Glutamatergic neuron (in vitro differentiated cells): ENCODE data around the gene ITPR1. TPM values are rescaled to one million over a fixed set of nuclear protein-coding genes. Genes with fewer than 3 reads are reported as not detected.

ENCODE experiments used
- DNase-seq: peaks from one replicate; pipeline ENCODE4 v3.0.0; 2022
- H3K27ac Mint-ChIP-seq: one replicate; pipeline ENCODE4 v1.8.0; 2020; ENCODE audit warnings: mild to moderate bottlenecking, mixed read lengths, inconsistent platforms; ENCODE audit not compliant: unreplicated experiment
- H3K27me3 Mint-ChIP-seq: one replicate; pipeline ENCODE4 v1.8.0; 2020; ENCODE audit warnings: mild to moderate bottlenecking, moderate library complexity, mixed read lengths, inconsistent platforms; ENCODE audit not compliant: unreplicated experiment
- H3K36me3 Mint-ChIP-seq: one replicate; pipeline ENCODE4 v1.8.0; 2020; ENCODE audit warnings: mild to moderate bottlenecking, mixed read lengths, inconsistent platforms; ENCODE audit not compliant: unreplicated experiment
- H3K4me1 Mint-ChIP-seq: one replicate; pipeline ENCODE4 v1.8.0; 2020; ENCODE audit warnings: mild to moderate bottlenecking, low read depth, mixed read lengths, inconsistent platforms; ENCODE audit not compliant: unreplicated experiment
- H3K4me3 Mint-ChIP-seq: one replicate; pipeline ENCODE4 v1.8.0; 2020; ENCODE audit warnings: mild to moderate bottlenecking, mixed read lengths, inconsistent platforms; ENCODE audit not compliant: unreplicated experiment
- H3K9me3 Mint-ChIP-seq: one replicate; pipeline ENCODE4 v1.8.0; 2020; ENCODE audit warnings: mild to moderate bottlenecking, moderate library complexity, mixed read lengths, inconsistent platforms; ENCODE audit not compliant: unreplicated experiment
- total RNA-seq: library from RNA; stranded (reverse); fragmentation: NEBNext Ultra II Directional; extraction: Animal tissue kit (Norgen Biotek cat#: 25700); gene quantifications from one replicate; pipeline ENCODE4 v1.2.1, GENCODE V29; 2021; ENCODE audit not compliant: unreplicated experiment
- TF ChIP-seq, protein P1 (sequence below): fragments of 200-600 bp; sonication (generic); IDR thresholded peaks from one replicate; pipeline ENCODE4 v1.5.0; 2021; ENCODE audit not compliant: partially characterized antibody, unreplicated experiment

Gene ITPR1
- total RNA-seq, 1 donor from 2014 or later, result 6.9 TPM

DNA sequence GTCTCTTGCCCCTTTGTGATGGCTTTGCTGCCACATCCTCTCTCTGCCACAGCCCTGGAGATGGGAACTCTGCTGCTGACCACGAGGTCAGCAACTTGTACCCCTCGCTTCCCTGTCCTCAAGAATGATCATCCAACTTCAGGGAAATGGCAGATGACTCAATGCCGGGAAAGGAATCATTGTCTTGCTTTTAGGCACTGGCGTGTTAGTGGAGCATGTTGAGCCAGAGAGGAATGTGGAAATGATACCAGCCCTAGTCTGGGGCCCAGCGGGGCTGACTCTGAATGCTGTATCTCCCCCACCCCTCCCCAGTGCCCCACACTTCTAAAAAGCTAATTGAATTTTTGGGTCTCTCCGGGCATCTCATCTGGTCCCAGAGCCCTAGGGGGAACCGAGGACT lies 301.2 kb downstream of the ITPR1 start:
- no peak overlapping the region for H3K4me3 Mint-ChIP-seq
- no peaks in the 10 kb centered on the region for H3K27me3 Mint-ChIP-seq
- no peak for DNase-seq
- TF ChIP-seq, protein P1, sequence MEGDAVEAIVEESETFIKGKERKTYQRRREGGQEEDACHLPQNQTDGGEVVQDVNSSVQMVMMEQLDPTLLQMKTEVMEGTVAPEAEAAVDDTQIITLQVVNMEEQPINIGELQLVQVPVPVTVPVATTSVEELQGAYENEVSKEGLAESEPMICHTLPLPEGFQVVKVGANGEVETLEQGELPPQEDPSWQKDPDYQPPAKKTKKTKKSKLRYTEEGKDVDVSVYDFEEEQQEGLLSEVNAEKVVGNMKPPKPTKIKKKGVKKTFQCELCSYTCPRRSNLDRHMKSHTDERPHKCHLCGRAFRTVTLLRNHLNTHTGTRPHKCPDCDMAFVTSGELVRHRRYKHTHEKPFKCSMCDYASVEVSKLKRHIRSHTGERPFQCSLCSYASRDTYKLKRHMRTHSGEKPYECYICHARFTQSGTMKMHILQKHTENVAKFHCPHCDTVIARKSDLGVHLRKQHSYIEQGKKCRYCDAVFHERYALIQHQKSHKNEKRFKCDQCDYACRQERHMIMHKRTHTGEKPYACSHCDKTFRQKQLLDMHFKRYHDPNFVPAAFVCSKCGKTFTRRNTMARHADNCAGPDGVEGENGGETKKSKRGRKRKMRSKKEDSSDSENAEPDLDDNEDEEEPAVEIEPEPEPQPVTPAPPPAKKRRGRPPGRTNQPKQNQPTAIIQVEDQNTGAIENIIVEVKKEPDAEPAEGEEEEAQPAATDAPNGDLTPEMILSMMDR, result no peak
- H3K27ac Mint-ChIP-seq, result no peak overlapping the region
- peaks cover 3% of the 10 kb centered on the region for H3K9me3 Mint-ChIP-seq
- H3K36me3 Mint-ChIP-seq, result peaks cover 7% of the 10 kb centered on the region
- H3K4me1 Mint-ChIP-seq, result no peaks in the 10 kb centered on the region

DNA sequence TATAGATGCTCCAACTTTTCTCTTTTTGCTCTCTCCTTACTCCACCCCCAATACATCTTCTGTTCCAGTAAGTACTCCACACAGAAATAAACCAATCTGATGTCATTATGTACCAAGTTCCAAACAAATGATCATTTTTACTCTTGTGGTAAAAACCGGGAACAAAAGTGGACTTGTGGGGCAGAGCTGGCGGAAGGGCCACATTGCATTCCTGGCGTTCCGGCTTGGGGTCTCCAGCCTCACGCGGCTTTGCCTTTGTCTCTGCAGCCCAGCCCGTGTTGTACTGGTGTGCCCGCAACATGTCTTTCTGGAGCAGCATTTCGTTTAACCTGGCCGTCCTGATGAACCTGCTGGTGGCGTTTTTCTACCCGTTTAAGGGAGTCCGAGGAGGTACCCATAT lies 301.6 kb downstream of the ITPR1 start:
- no peak for DNase-seq
- Mint-ChIP-seq H3K36me3 (peaks cover 7% of the 10 kb centered on the region), H3K4me3 (no peak overlapping the region), H3K4me1 (no peaks in the 10 kb centered on the region), H3K27ac (no peak overlapping the region), H3K27me3 (no peaks in the 10 kb centered on the region), H3K9me3 (peaks cover 3% of the 10 kb centered on the region)
- TF ChIP-seq, protein P1, result no peak

DNA sequence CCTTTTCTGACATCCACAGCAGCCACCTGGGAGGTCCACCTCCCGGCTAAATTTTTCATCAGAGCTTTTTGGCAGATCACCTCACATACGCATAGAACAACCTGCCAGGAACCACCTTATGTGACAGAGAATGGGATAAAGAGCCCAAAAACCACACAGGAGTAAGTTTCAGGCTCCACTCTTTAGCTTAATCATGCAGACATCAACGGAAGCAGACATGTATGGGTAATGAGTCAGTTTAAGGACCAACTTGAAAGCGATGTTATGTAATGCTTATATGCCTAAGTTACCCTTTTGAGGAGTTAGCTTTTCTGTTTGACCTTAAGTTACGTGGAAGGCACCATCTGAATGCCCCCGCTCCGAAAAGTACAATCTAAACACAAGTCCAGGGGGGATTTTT lies 302.8 kb downstream of the ITPR1 start:
- DNase-seq, result no peak
- no peaks in the 10 kb centered on the region for H3K27me3 Mint-ChIP-seq
- H3K4me3 Mint-ChIP-seq, result no peak overlapping the region
- H3K9me3 Mint-ChIP-seq, result peaks cover 2% of the 10 kb centered on the region
- no peak overlapping the region for H3K27ac Mint-ChIP-seq
- TF ChIP-seq, protein P1, result no peak
- no peaks in the 10 kb centered on the region for H3K4me1 Mint-ChIP-seq
- H3K36me3 Mint-ChIP-seq, result peaks cover 3% of the 10 kb centered on the region

DNA sequence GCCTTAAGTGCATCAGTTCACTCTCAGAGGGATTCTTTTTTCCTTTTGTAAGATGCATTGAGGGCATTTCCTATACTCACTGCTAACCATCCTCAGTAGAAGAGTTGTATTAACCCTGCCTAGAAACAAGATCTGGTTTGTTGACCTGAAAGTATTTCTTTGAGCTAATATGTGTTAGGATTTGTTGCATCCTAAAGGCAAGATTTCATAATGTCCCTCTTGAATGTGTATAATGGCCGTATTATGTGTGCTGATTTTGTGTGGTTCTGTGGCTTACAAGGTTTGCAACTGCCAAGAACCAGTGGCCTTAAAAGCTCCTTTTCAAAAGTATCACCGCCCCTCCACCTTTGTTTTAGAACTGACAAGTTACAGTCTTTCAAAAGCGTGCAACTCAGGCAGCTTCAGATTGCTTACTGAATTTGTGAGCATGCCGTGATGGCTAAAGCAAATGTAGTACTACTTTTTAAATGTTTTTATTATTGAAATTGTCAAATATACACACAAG lies 304.1 kb downstream of the ITPR1 start:
- Mint-ChIP-seq H3K27ac (no peak overlapping the region), H3K36me3 (no peaks in the 10 kb centered on the region), H3K4me1 (no peaks in the 10 kb centered on the region), H3K27me3 (no peaks in the 10 kb centered on the region), H3K4me3 (no peak overlapping the region), H3K9me3 (no peaks in the 10 kb centered on the region)
- no peak for DNase-seq
- TF ChIP-seq, protein P1, result no peak

DNA sequence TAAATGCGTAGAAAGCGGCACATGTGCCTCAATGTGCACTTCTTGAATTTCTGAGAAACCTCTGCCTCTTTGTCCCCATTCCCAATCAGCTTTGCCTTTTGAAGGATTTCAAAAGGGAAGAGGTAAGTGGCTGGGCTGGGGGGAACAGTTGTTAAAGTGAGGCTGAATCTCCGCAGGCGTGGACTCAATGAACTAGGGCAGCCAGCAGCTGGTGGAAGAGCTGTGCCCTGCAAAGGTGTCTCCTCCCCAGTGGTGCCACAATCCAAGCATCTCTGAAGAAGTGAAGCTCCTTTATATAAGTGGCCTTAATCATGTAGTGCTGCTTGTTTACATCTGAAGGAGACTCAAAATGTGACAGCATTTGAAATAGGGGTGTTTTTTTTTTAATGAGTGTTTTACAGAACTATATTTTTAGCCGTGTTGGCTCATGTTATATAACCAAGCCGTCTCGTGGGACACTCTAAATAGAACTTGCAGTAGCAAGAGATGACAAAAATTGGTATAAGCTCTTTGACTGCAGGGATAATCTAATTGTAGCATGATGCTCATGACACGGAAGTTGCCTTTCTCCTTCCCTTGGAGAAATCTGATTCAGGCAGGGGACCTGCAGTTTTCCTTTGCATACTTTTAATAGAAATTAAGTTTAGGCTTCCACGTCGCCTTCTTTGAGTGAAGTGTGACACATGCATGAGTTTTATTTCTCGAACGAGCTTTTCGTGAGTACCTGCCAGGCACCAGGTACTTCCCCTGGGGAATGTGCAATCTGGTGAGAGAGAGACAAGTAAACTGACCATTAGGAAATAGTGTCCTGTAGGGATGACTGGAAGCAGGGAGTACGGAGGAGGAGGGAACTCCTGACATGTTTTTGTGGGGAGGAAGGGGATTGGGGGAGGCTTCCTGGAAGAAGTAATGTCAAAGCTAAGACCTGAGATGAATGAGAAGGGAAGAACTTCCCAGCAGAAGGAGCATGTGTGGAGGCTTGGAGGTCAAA lies 306.4 kb downstream of the ITPR1 start:
- Mint-ChIP-seq H3K4me3 (no peak overlapping the region), H3K9me3 (no peaks in the 10 kb centered on the region), H3K36me3 (no peaks in the 10 kb centered on the region), H3K4me1 (no peaks in the 10 kb centered on the region), H3K27me3 (no peaks in the 10 kb centered on the region), H3K27ac (no peak overlapping the region)
- TF ChIP-seq, protein P1, result no peak
- DNase-seq, result no peak
